Stomach (tissue), 9 donors: Measurements from ENCODE around the gene DONSON. TPM values are rescaled to one million over a fixed set of nuclear protein-coding genes. Genes with fewer than 3 reads are reported as not detected.

Experiments used
- DNase-seq, 2 donors: peaks; one replicate each; pipeline versions ENCODE4 v3.0.0 to v3.0.0-alpha.2; 2013 to 2019
- H3K27ac ChIP-seq, 5 donors: fragments of 200-600 bp in 4 of 5; sonication (generic) in 4 of 5; one replicate each; pipeline ENCODE4 v1.5.1; 2013 to 2019; ENCODE audit warnings: mild to moderate bottlenecking in 1 of 5, moderate library complexity in 1 of 5
- H3K27me3 ChIP-seq, 3 donors: fragments of 200-600 bp; sonication (generic); one replicate each; pipeline ENCODE4 v1.5.1; 2017 to 2019; ENCODE audit warnings: mixed run types in 1 of 3
- H3K36me3 ChIP-seq, 4 donors: fragments of 200-600 bp; sonication (generic); 1 replicate in 3 of 4; 2 replicates in 1 of 4; pipeline ENCODE4 v1.5.1; 2016 to 2019
- H3K4me1 ChIP-seq, 4 donors: fragments of 200-600 bp; sonication (generic); one replicate each; pipeline ENCODE4 v1.5.1; 2016 to 2019
- H3K4me3 ChIP-seq, 4 donors: fragments of 200-600 bp; sonication (generic) in 3 of 4; one replicate each; pipeline ENCODE4 v1.5.1; 2016 to 2019; ENCODE audit warnings: mild to moderate bottlenecking in 1 of 4
- H3K9me3 ChIP-seq, 4 donors: fragments of 200-600 bp; sonication (generic); one replicate each; pipeline ENCODE4 v1.5.1; 2016 to 2019
- EP300 ChIP-seq: sonication (generic); formaldehyde crosslinking; IDR thresholded peaks from one replicate; pipeline ENCODE4 v1.6.1; 2017; ENCODE audit warnings: antibody characterized with exemption
- POLR2A ChIP-seq, 4 donors: fragments of 450-650 bp; IDR thresholded peaks; one replicate each; pipeline ENCODE4 v1.6.1; 2016; ENCODE audit warnings: antibody characterized with exemption in 4 of 4, control low read depth in 2 of 4, mild to moderate bottlenecking in 1 of 4, moderate library complexity in 1 of 4
- POLR2AphosphoS5 ChIP-seq, 3 donors: sonication (generic); formaldehyde crosslinking; IDR thresholded peaks; one replicate each; pipeline ENCODE4 v1.6.1; 2016; ENCODE audit warnings: antibody characterized with exemption in 3 of 3
- WGBS, 5 donors: extraction: QIAGEN DNeasy Blood & Tissue Kit in 3 of 5; methylation state at CpG; one replicate each; pipeline versions ENCODE4 v1.1.5 to v1.1.7; 2013 to 2018; 5-methylcytosine and 5-hydroxymethylcytosine counted together
- intact Hi-C: fragments of 100-400 bp; cut with DNase I; formaldehyde crosslinking; loops from one replicate; pipeline ENCODE4 v1.15.1; 2023; ENCODE audit warnings: low total_unique reads
- polyA plus RNA-seq, 3 donors: library from polyadenylated mRNA; stranded (reverse); fragments of 200-250 nt; gene quantifications; one replicate each; pipeline ENCODE4 v1.2.3, GENCODE V29; 2013
- total RNA-seq, 5 donors: library from RNA; depleted of rRNA; stranded (reverse); fragments of >200 nt; gene quantifications; one replicate each; pipeline versions ENCODE4 v1.1.0 to v1.2.3, GENCODE V29; 2014 to 2016
- TF ChIP-seq, protein P1 (sequence below), 7 experiments: fragments of 450-650 bp in 4 of 7; fragments of 200-600 bp in 3 of 7; sonication (generic) in 3 of 7; IDR thresholded peaks; one replicate each; pipeline ENCODE4 v1.5.1; 2016 to 2019; ENCODE audit warnings: antibody characterized with exemption in 7 of 7, control low read depth in 2 of 7, mild to moderate bottlenecking in 1 of 7
- donor health status: healthy with polysubstance abuse.
- donor health status: Bipolar disorder and iron deficiency.
- donor health status: healthy.

The DONSON gene
- total and polyA plus RNA-seq, 8 donors = 0.58 to 72.4 (median 9.7) TPM

DNA sequence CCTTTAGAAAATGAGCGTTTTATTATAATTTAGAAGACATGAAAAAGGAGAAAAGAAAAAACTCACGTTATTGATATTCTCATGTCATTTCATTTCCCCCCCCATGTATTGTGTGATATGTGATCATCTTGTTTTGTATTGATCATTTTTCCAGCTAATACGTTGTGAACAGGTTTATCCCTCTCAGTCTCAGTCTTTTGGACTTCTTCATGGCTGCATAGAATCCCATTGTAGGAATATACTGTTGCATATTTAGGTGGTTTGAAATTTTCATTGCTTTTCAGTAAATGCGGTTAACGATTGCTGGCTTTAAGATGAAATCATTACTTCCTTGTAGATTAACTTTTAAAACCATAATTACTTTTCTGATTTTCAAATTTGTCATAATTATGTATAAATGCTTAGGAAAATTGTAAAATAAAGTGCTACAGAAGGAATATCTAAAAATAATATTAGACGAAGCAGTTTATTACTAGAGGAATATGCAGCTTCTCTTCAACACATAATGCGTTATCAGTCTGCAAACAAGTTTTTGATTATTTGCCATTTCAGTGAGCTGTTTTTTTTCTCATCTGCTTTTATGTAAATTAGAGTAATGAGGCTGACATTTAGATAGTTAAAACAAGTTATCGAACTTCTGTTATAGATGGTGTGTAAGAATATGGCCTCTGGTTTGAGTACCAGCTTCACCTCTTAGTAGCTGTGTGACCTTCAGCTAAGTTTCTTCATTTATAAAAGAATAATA, 43.9 kb downstream of the DONSON start:
- no peak for TF ChIP-seq EP300
- no peak for TF ChIP-seq POLR2AphosphoS5 (IDR thresholded peaks at IDR 0.05)
- TF ChIP-seq POLR2A (IDR thresholded peaks at IDR 0.05) = no peak
- TF ChIP-seq, protein P1, sequence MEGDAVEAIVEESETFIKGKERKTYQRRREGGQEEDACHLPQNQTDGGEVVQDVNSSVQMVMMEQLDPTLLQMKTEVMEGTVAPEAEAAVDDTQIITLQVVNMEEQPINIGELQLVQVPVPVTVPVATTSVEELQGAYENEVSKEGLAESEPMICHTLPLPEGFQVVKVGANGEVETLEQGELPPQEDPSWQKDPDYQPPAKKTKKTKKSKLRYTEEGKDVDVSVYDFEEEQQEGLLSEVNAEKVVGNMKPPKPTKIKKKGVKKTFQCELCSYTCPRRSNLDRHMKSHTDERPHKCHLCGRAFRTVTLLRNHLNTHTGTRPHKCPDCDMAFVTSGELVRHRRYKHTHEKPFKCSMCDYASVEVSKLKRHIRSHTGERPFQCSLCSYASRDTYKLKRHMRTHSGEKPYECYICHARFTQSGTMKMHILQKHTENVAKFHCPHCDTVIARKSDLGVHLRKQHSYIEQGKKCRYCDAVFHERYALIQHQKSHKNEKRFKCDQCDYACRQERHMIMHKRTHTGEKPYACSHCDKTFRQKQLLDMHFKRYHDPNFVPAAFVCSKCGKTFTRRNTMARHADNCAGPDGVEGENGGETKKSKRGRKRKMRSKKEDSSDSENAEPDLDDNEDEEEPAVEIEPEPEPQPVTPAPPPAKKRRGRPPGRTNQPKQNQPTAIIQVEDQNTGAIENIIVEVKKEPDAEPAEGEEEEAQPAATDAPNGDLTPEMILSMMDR (IDR thresholded peaks at IDR 0.05) = no peak
- Histone ChIP-seq H3K9me3 (no peaks in the 10 kb centered on the region), H3K27me3 (no peaks in the 10 kb centered on the region), H3K27ac (peak overlapping the region in 3 of 5 donors; percentile 97 to 99 (median 99)), H3K4me3 (peak overlapping the region; percentile 70 to 81 (median 78)), H3K4me1 (peaks cover 27 to 68% (median 49%) of the 10 kb centered on the region in 4 donors), H3K36me3 (peaks cover 9 to 36% (median 35%) of the 10 kb centered on the region in 4 donors)
- WGBS, 5 donors = 6 to 11% (median 7%) methylated on average over 8 of the region's 8 CpGs
- no peak for DNase-seq
- intact Hi-C loops = no loop called here

DNA sequence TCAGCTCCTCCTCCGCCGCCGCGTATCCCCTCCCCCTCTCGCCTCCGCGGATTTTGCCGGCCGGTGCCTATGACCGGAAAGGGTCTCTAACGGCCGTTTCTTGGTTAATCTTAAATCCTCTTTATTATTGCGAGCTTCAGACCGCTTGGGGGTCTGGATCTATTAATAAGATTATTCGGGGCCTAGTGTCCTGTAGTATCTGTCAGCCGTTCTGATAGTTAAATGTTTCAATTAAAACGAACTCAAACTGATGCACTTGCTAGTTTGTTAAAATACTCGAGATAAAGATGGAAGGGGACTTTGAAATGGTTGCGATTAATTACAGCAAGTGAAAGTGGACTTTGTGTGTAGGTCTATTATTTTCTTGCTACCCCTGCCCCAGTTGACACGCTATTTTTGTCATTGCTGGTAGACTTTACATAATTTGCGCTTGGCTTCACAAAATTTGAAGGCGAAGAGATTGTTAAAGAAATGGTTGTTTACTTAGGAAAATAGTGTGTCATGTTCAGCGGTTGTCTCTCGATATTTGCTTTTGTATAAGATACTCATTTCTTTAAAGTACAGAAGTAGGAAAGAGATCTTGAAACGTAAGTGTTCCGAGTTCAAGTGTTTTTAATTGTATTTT, 44.9 kb downstream of the DONSON start:
- Histone ChIP-seq H3K36me3 (peaks cover 7 to 31% (median 30%) of the 10 kb centered on the region in 4 donors), H3K27ac (peak overlapping the region; percentile 91 to 99 (median 99)), H3K9me3 (no peaks in the 10 kb centered on the region), H3K4me3 (peak overlapping the region; percentile 70 to 81 (median 78)), H3K27me3 (no peaks in the 10 kb centered on the region), H3K4me1 (peaks cover 27 to 74% (median 53%) of the 10 kb centered on the region in 4 donors)
- peak; percentile 72 to 89 for DNase-seq
- intact Hi-C loops = no loop called here
- TF ChIP-seq, protein P1 (IDR thresholded peaks at IDR 0.05) = no peak
- TF ChIP-seq POLR2AphosphoS5 (IDR thresholded peaks at IDR 0.05) (no peak), EP300 (no peak), POLR2A (IDR thresholded peaks at IDR 0.05) (no peak)
- WGBS, 5 donors = 0% methylated on average over 26 of the region's 26 CpGs

DNA sequence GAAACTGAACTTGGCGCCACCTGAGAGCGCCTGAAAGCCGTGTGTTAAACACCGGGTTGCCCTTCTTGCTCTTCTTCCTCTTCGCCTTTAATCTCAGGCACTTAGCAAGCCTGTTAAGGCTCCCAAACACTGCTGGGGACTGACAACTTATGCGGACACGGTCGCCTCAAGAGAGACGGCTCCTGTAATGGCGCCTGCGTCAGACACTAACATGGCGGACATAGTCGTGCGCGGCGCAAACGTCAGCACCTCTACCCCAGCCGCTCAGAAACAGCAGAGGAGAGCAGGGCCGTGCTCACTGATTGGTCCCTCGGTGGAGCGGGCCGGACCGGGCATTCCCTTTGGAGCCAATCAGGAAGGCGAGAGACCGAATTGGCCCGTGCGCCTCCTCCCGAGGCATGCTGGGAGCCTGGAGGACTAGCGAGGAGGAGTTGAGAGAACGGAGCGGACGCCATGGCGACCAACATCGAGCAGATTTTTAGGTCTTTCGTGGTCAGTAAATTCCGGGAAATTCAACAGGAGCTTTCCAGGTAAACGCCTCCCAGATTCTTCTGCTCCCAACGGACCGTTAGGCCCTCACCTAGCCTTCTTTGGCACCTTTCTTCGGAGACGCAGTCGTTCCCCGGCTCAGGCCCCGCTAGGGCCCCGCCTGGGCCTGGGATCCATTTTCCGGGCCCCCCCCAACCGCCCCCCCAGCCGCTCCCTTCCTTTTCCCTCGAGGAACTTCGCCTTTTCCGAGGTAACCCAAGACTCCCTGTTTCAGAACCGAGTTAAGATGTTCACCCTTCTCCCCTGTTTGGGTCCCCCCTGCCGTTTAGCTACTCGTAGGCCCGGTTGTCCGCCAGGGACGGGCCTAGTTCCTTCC, 45.6 kb downstream of the DONSON start, which contains the start of gene SON:
Gene SON, plus strand, starts transcription at position 399 of the 865 bp plus-strand sequence. Its CDS starts 55 bp downstream, at position 454.
- DNase-seq = peak; percentile 99 to 100
- Histone ChIP-seq H3K4me1 (peaks cover 27 to 74% (median 49%) of the 10 kb centered on the region in 4 donors), H3K27me3 (no peaks in the 10 kb centered on the region), H3K9me3 (no peaks in the 10 kb centered on the region), H3K27ac (peak within 1 kb of the TSS; percentile 91 to 99 (median 99)), H3K36me3 (peaks cover 7 to 31% (median 30%) of the 10 kb centered on the region in 4 donors), H3K4me3 (peak within 1 kb of the TSS; percentile 70 to 81 (median 78))
- TF ChIP-seq, protein P1 (IDR thresholded peaks at IDR 0.05) = no peak
- TF ChIP-seq POLR2AphosphoS5 (IDR thresholded peaks at IDR 0.05) (peak; percentile 94 to 97 (median 95)), POLR2A (IDR thresholded peaks at IDR 0.05) (peak in 2 of 4 donors; percentile 86 to 88), EP300 (no peak)
- intact Hi-C loops = no loop called here
- 0% methylated on average over 37 to 56 of the region's 57 CpGs for WGBS, 5 donors
